ENCODE measurements around the gene DYRK2. TPM values are rescaled to one million over a fixed set of nuclear protein-coding genes. Genes with fewer than 3 reads are reported as not detected.

DYRK2 gene
- total and polyA plus RNA-seq, 10 of the 15 experiments (the other 5 are each of a cell fraction or from before 2014, with no cell fraction given), result 3.1 to 35.9 (median 12.2) TPM

DNA sequence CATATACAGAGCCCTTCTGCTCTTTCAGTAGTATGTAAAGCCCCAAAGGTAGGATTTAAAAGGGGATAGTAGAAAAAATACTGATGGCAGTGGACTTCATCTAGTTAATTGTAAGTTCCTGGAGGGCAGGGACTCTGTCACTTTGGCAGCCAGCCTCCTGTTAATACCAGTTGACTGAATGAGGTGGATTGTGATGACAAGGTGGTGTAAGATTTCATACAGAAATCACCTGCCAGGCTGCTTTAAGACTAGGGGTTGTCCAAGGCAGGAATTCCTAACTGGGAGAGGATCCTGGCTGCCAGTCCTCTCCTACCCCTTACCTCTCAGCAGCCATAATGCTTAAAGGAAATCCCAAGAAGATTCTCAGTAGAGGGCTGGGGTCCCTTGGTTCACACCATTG is 7.3 kb downstream of the DYRK2 start:
- H3K9ac ChIP-seq (ENCODE audit: control insufficient read depth, insufficient read depth, low read length), result no peak overlapping the region
- no peaks in the 10 kb centered on the region for H3K27me3 ChIP-seq (replicated peaks in 1 of 2; ENCODE audit: control insufficient read depth in 2 of 2, insufficient read depth in 2 of 2, low read length in 1 of 2)
- no peaks in the 10 kb centered on the region for H3K4me1 ChIP-seq (ENCODE audit: control insufficient read depth, insufficient read depth, low read length)
- intact Hi-C loops (cut with micrococcal nuclease; ENCODE audit: unreplicated experiment), result loop anchor here (10.0 kb wide), 1 partner anchor 301 kb away; no protein-coding TSS in a partner anchor
- no TSS peak for BruUV-seq (replicated peaks)
- H3K4me2 ChIP-seq (ENCODE audit: control insufficient read depth, insufficient read depth), result no peak overlapping the region; the same call in 1 of the 2 replicates
- TF ChIP-seq FOS (IDR thresholded peaks at IDR 0.05; ENCODE audit: borderline replicate concordance, extremely low read depth, insufficient read length), result no peak
- TF ChIP-seq, protein P1, sequence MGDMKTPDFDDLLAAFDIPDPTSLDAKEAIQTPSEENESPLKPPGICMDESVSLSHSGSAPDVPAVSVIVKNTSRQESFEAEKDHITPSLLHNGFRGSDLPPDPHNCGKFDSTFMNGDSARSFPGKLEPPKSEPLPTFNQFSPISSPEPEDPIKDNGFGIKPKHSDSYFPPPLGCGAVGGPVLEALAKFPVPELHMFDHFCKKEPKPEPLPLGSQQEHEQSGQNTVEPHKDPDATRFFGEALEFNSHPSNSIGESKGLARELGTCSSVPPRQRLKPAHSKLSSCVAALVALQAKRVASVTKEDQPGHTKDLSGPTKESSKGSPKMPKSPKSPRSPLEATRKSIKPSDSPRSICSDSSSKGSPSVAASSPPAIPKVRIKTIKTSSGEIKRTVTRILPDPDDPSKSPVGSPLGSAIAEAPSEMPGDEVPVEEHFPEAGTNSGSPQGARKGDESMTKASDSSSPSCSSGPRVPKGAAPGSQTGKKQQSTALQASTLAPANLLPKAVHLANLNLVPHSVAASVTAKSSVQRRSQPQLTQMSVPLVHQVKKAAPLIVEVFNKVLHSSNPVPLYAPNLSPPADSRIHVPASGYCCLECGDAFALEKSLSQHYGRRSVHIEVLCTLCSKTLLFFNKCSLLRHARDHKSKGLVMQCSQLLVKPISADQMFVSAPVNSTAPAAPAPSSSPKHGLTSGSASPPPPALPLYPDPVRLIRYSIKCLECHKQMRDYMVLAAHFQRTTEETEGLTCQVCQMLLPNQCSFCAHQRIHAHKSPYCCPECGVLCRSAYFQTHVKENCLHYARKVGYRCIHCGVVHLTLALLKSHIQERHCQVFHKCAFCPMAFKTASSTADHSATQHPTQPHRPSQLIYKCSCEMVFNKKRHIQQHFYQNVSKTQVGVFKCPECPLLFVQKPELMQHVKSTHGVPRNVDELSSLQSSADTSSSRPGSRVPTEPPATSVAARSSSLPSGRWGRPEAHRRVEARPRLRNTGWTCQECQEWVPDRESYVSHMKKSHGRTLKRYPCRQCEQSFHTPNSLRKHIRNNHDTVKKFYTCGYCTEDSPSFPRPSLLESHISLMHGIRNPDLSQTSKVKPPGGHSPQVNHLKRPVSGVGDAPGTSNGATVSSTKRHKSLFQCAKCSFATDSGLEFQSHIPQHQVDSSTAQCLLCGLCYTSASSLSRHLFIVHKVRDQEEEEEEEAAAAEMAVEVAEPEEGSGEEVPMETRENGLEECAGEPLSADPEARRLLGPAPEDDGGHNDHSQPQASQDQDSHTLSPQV (IDR thresholded peaks at IDR 0.05), result no peak
- TF ChIP-seq TCF3 (IDR thresholded peaks at IDR 0.05; ENCODE audit: borderline replicate concordance, insufficient read depth, low read depth, low read length), result no peak
- no peak for TF ChIP-seq RUNX3 (IDR thresholded peaks at IDR 0.05; ENCODE audit: low read length)
- TF ChIP-seq ETV6 (conservative IDR thresholded peaks at IDR 0.05 in 1 of 2, IDR thresholded peaks at IDR 0.05 in 1 of 2; ENCODE audit: borderline replicate concordance in 1 of 2, low read depth in 1 of 2), result no peak
- no peak for TF ChIP-seq ZBTB4 (CRISPR knock-in tag; IDR thresholded peaks at IDR 0.05)
- TF ChIP-seq SMAD1 (IDR thresholded peaks at IDR 0.05; ENCODE audit: low read depth, partially characterized antibody), result no peak
- no peak for TF ChIP-seq CBFB (IDR thresholded peaks at IDR 0.05; ENCODE audit: low read depth)
- TF ChIP-seq ZZZ3 (IDR thresholded peaks at IDR 0.05; ENCODE audit: control insufficient read depth, insufficient read length, low read depth), result no peak
- no peak for TF ChIP-seq CHD2 (IDR thresholded peaks at IDR 0.05; ENCODE audit: borderline replicate concordance, low read depth, low read length)
- no peak for TF ChIP-seq TAF1 (IDR thresholded peaks at IDR 0.05; ENCODE audit: borderline replicate concordance, low read depth, low read length)
- ATAC-seq, result no peak
- no peak for FAIRE-seq
- no peak overlapping the region for H3K4me3 ChIP-seq
- SMC1A ChIA-PET (ENCODE audit: uncharacterized antibody, unreplicated experiment), result no interaction called here
- H3K79me2 ChIP-seq (ENCODE audit: control insufficient read depth, insufficient read depth, low read length), result peaks cover 67% of the 10 kb centered on the region
- DNase-seq (ENCODE audit: low read depth, low spot score), result no peak
- POLR2A ChIA-PET, result no interaction called here
- peaks cover 3 to 15% of the 10 kb centered on the region in 2 experiments; a peak in 3 of 4 replicates for H3K36me3 ChIP-seq (ENCODE audit: control insufficient read depth in 2 of 2, insufficient read depth in 2 of 2, low read length in 1 of 2)
- H3K9me3 ChIP-seq (replicated peaks; ENCODE audit: control insufficient read depth, insufficient read depth, low read length), result no peaks in the 10 kb centered on the region
- H2AFZ ChIP-seq (ENCODE audit: control insufficient read depth, low read depth, low read length), result no peak overlapping the region
- in situ Hi-C loops (cut with MboI), result no loop called here
- no peak overlapping the region for H3K27ac ChIP-seq (ENCODE audit: control insufficient read depth, insufficient read depth)
- peaks cover 3% of the 10 kb centered on the region; the same call in 1 of the 2 replicates for H4K20me1 ChIP-seq (ENCODE audit: control insufficient read depth, insufficient read depth)
- RAD21 ChIA-PET (ENCODE audit: unreplicated experiment), result no interaction called here
- CTCF ChIA-PET, result interaction anchor here (0.8 kb wide), 1 partner anchor 287 kb away, joined by 3 read pairs; no protein-coding TSS in a partner anchor
